GM13977 (cell line): Measurements from ENCODE around the gene CAGE1.

ENCODE experiments used
- DNase-seq: peaks from one replicate; pipeline ENCODE4 v3.0.0; 2012; ENCODE audit warnings: low spot score
- in situ Hi-C: fragments of 300-500 bp; cut with MboI; formaldehyde crosslinking; loops from one replicate; pipeline ENCODE4 v1.12.0; 2022; ENCODE audit warnings: low sequenced_read_pairs, low pct_unique_long_range_greater_than_20kb, mixed read lengths, inconsistent platforms; ENCODE audit not compliant: unreplicated experiment
- TF ChIP-seq, protein P1 (sequence below): IDR thresholded peaks from 2 replicates; pipeline ENCODE4 v1.5.1; 2012; ENCODE audit warnings: mild to moderate bottlenecking, control low read depth; ENCODE audit not compliant: insufficient read depth; ENCODE audit errors: extremely low read depth, missing control alignments

The CAGE1 gene

DNA sequence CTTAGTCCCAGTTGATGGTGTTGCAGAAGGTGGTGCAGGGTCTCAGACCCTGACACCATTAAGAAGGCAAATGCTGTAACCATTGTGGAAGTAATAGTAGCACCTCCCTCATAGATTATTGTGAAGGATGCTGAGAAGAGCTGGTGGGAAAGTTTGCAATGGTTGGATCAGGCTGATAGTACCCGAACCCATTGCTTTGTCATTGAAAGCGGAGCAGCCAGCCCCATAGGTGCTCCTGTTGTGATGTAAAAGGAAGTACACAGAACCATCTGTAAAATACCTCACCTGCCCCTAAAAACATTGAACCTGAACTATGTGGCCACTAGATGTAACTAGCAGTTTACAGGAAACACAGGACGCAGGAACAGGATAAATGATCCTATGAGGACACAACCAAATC is 31.5 kb upstream of the CAGE1 start:
- no peak for DNase-seq
- TF ChIP-seq, protein P1, sequence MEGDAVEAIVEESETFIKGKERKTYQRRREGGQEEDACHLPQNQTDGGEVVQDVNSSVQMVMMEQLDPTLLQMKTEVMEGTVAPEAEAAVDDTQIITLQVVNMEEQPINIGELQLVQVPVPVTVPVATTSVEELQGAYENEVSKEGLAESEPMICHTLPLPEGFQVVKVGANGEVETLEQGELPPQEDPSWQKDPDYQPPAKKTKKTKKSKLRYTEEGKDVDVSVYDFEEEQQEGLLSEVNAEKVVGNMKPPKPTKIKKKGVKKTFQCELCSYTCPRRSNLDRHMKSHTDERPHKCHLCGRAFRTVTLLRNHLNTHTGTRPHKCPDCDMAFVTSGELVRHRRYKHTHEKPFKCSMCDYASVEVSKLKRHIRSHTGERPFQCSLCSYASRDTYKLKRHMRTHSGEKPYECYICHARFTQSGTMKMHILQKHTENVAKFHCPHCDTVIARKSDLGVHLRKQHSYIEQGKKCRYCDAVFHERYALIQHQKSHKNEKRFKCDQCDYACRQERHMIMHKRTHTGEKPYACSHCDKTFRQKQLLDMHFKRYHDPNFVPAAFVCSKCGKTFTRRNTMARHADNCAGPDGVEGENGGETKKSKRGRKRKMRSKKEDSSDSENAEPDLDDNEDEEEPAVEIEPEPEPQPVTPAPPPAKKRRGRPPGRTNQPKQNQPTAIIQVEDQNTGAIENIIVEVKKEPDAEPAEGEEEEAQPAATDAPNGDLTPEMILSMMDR = no peak
- in situ Hi-C loops = no loop called here

DNA sequence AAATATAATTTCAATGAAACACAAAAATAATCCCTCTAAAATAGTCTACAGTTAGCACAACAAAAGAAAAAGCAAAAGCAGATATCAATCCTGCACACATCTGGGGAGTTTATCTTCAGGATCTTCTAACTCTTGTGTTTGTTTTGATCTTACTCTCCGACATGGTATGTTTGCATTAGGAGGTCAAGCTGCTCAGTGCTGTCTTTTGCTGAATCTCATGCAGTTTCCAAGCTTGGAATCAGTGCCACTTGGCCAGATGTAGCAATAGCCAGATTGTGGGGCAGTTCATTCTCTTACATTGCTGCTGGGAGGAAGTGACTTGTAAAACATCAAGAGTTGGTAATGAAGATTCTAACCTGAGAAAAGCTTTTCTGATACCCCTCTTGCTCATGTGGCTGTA is 29.5 kb upstream of the CAGE1 start:
- TF ChIP-seq, protein P1 = no peak
- in situ Hi-C loops = no loop called here
- no peak for DNase-seq

DNA sequence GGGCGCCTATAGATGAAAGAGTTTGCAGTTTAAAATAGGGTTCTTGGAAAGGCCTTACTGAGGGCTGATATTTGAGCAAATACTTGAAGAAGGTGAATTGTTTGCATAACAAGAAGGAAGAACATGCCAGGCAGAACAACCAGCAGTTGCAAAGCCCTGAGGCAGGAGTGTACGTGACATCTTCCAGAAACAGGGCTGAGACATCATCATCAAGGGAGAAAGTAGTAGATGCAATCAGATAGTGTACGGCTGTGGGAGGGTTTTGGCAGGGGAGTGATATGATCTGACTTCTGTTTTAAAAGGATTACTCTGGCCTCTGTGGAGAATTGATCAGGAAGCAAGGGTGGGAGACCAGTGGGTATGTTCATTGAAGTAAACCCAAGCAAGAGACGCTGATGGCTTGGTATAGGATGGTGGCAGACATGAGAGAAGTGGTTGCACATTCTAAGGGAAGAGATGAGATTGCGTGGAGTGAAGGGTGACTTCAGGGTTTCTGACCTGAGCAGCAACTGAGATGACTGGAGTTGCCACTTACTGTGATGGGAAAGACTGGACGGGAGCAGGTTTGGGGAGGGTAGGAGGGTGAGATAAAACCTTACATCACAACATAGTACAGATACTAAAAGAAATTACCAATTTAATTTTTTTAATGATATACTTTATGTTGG is 28.8 kb upstream of the CAGE1 start:
- TF ChIP-seq, protein P1 = no peak
- DNase-seq = no peak
- in situ Hi-C loops = no loop called here

DNA sequence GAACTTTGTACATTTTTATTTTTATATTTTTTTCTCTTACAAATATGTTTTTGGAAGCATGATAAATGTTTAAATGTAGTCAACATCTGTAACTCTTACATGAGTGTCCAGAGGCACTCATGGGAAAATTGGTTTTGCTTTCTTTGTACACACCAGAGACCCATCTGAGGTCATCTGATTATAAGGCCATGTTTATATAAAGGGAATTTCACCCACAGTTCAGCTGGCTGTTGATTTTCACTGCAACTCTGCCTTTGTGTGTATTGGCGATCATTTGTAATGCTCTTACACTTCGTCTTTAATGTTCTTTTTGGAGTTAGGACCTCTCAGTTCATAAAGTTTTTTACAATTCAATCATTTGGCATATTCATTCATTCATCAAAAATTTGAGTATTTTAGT is 28.1 kb upstream of the CAGE1 start:
- in situ Hi-C loops = no loop called here
- TF ChIP-seq, protein P1 = no peak
- DNase-seq = no peak

DNA sequence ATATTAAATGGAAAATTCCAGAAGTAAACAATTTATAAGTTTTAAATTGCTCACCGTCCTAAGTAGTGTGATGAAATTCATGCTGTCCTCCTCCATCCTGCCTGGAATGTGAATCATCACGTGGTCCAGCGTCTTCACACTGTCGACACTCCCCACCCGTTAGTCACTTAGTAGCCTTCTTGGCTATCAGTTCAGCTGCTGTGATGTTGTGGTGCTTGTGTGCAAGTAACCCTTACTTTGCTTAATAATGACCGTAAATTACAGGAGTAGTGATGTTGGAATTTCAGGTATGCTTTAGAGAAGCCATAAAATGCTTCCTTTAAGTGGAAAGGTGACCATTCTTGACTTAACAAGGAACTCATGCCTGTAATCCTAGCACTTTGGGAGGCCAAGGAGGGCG is 25.3 kb upstream of the CAGE1 start:
- in situ Hi-C loops = no loop called here
- no peak for DNase-seq
- TF ChIP-seq, protein P1 = no peak

DNA sequence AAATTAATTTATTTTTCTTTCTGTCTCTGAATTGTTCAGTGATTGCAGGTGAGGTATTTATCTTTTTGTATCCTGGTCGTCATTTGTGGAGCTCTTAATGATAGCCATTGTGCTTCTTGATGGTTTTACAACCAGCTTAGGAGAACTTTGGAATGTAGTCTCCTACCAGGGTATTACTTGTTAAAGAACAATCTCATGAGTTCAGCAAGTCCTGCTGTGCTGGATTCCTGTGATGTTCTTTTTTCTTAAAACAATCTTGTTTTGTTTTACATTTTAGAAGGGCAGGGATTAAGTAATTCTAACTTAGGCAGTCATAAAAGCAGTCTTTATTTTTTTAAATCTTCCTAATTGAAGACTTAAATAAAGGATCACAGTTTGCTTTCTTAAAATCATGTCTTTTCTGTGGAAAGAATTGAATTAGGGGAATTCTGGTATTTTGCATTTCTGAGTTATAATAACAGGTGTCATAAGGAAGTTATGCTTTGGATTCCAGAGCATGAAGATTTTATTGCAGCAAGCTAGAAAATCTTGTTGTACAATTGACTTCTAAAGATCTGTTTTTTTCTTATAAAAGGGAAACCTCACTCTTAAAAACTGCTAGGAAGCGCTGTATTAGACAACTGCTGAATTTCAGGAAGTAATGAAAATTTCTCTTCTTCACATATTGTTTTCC is 23.7 kb upstream of the CAGE1 start:
- TF ChIP-seq, protein P1 = no peak
- DNase-seq = no peak
- in situ Hi-C loops = no loop called here
